Iris pigment epithelial cell (primary cell): ENCODE data around the gene LINC01488.

Experiments used
- DNase-seq: peaks from one replicate; pipeline ENCODE4 v3.0.0-alpha.2; 2011; ENCODE audit warnings: low read depth

LINC01488 gene

DNA sequence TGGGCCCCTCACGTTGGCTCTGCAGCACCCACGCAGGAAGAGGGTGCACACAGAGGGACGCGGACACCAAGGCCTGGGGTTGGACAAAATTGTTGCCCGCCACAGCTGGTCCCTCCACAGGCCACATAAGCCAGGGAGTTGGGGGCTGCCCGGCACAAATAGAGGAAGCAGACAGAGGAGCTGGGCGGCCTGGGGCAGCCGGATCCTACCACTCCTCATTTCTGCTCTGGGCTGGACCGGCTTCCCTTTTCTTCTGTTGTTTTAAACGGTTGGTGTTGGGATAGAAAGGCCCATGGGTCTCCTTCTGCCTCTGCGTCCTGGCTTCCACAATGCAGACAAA lies 36.4 kb upstream of the LINC01488 start:
- no peak for DNase-seq

DNA sequence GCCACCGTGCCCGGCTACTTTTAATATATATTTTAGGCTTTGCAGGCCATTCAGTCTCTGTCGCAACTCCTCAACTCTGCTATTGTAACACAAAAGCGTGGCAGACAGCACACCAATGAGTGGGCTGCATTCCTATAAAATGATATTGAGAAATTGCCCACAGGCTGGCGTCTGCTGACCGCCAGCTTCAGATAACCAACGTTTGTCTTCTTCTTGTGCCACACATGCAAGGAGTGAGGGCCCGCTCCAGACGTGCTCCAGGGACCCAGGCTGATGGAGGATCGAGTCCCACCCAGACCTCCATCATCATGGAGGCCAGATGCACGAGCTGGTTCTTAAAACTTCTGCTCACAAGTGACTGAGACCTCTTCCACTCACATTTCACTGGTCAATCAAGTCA lies 35.4 kb upstream of the LINC01488 start:
- DNase-seq = peak; percentile 13

DNA sequence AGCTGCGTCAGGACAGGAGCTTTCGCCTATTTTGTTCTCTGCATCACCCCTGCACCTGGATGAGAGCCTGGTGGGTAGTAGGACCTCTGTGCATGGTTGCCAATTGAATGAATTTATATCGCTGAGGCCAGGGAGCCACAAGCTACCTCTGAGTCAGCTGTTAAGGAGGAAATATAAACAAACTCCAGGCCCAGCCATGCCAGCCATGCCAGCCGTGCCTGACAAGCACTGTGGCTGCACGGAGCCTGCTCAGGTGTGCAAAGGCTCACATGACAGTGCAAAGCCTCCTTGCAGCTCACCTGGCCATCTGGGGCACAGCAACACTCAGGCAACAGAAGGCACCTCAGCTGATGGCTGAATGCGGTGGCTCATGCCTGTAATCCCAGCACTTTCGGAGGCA lies 33.7 kb upstream of the LINC01488 start:
- peak; percentile 8 for DNase-seq

DNA sequence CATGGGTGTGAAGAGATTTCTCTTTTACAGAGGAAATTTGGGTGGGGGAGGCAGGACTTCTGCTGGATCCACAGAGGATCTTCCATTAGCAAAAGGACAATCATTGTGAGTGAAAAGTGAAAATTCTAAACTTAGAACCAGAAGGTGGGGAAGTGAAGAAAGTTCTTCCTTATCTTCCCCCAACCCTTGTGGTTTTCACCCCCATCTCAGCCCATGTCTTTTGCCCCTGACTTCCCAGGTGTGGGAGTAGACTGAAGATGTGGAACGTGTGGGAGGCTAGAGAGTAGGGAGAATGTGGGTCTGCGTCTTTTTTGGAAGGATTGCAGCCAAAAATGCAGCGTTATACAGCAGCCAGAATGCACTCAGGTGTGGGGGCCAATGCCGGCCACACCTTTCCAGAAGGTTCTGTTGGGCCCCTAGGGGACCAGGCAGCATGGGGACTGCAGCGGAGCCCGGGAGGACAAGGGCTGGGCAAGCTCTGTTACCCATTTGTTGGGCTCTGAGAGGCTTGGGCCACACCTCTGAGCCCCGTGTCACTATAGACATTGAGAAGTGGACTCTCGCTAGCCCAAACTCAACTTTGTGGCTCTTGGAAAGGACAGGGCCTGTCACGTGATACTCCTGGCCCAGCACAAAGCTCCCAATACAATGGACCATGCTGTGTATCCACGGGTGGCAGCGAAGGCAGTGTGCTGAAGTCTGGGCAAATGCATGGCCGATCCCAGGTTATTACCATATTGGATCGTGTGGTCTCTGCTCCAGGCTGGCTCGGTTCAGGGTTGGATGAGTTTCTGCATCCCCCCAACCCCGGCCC lies 32.8 kb upstream of the LINC01488 start:
- DNase-seq = no peak

DNA sequence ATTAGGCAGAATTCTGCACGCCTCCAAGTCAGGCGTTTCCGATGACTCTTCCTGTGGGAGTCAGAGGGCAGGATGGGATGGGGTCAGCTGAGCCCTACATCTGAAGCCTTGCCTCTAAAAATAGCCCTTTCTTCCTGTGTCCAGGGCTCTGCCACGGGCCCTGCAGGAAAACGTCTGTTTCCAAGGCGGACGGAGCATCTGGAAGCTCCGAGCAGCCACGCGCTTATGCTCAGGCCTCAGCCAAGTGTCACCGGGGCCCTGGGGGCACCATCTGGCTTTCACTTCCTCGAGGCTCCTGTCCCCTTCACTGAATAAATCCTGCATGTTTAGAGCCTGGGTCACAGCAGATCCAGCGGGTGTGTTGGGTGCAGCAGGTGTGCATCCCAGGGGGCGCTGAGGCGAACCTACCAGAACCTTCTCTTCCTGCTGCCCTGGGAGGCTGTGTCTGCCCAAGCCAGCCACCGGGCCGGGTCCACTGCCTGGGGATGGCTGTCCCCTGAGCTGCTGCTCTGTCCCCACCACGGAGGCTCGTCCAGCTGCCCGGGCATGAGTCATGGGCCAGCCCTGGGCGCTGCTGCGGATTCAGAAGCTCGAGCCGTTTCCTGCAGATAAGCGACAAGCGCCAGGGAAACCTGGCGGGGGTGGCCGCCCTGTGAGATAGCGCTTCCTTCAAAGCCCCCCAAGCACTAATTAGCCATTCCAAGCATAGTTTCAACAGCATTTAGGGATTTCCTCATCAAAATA lies 32.0 kb upstream of the LINC01488 start:
- DNase-seq = peak; percentile 46

DNA sequence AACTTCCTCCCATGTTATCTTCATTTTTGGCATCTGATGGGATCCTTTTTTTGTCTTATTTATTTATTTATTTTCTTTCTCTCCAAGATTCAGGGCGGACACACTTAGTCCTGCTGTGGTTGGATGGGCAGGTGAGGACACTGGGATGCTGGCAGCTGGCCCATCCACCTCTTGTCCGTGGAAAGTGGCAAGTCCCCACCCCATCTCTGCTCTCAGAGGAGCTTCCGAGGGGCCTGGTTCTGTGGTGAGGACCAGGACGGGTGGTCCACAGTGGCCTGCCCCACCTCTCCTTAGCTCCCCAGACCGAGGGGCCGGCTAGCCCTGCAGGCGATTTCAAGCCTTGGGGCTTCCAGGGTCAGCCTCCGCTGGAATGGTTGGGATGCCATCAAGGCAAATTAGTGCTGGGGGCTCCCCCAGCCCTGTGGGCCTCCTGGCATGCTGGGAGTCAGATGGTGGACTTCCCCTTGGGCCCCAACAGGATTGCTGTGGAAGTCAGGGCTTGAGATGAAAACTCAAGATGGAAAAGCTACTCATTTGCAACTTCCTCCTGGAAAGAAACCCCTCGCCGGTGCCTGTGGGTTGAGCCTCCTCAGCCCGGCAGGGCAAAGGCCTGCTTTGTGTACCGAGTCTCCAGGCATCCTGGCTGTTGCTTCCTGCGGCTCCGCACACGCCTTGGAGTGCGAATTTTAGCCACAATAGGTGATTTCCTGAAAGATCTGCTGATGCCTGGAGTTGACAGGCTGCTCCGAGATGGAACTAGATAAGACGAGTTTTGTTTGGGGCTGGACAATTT lies 31.2 kb upstream of the LINC01488 start:
- DNase-seq = no peak

DNA sequence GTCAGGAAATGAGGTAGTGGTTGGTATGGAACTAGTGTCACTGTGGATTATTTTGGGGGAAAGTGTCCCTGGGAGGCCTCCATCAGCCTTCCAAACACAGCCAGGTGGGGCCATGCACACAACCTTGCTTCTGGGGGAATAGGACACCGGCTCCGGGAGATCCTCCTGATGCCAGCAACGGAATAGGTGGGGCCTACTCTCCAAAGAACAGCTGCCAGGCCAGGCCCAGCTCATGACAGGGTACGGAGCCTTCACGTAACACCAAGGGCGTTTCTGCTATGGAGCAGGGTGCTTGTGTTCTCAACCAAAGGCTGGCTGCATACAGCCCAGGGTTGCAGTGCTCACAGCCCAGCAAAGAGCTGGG lies 30.6 kb upstream of the LINC01488 start:
- no peak for DNase-seq

DNA sequence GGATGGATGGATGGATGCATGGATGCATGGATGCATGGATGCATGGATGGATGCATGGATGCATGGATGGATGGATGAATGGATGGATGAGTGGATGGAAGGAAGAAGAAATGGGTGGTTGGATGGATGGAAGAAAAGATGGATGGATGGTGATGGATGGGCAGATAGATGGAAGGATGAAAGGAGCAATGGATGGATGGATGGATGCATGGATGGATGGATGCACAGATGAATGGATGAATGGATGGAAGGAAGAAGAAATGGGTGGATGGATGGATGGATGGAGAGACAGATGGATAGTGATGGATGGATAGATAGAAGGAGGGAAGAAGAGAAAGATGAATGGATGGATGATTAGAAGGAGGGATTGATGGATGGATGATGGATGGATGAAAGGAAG lies 30.2 kb upstream of the LINC01488 start:
- DNase-seq = no peak

DNA sequence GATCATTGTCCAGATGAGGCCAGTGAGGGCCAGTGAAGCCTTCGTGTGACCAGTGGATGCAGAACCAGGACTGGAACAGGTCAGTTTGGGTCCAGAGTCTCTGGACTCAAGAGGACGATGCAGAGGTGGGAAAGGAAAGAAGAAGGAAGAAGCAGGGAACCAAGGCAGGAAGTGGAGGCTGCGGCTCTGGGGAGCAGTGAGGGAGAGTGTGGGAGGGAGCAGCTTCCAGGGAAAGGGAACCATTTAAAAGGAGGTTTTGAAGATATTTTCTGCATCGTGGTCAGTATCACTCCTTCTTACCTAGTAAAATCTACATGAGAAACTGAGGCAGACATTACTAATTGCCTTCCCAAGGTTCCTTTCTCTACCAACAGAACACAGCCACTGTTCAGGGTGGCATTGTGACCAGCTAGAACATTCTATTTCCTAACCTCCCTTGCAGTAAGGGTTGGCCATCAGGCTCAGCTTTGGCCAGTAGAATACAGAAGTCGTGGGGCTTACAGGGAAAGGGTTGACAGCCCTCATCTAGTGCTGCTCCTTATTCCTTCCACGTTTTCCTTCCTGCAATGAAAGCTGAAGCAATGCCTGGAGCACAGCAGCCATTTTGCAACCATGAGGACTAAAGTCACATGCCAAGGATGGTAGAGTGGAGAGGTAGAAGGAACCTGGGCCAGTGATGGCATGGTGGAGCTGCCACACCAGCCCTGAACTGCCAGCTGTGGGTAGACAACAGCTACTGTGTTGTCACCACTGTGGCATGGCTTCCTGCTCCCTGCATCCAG lies 29.1 kb upstream of the LINC01488 start:
- no peak for DNase-seq

DNA sequence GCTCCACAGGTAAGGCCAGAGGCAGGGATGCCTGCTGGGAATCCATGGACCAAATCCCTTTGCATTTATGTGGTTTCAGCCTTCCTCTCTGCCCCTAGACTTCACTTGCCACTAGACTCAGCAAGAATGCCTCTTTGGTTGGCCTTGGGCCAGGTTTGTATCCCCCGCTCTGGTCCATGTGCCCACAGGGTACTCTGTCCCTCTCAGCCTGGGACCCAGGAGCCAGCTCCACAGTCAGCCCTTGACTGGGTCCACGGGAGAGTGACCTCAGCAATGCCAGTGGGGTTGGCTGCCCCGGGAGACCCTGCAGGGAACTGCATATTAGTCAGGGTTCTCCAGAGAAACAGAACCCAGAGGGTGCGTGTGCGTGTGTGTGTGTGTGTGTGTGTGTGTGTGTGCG lies 28.3 kb upstream of the LINC01488 start:
- no peak for DNase-seq

DNA sequence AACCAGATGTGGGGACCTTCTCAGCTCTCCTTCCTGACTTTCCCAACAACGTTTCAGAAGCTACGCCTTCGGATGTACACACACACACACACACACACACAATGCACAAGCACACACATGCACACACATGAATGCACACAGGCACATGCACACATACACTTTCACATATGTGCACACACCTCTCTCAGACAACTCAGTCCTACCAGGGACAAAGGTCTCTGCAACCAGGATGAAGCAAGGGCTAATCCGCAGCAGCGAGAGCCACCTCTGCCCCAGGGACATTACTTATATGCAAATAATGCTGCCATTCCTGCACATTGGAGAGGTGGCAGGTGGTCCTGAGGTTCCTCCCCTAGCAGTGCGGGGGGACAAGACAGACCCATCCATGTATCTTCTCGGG lies 27.4 kb upstream of the LINC01488 start:
- no peak for DNase-seq

DNA sequence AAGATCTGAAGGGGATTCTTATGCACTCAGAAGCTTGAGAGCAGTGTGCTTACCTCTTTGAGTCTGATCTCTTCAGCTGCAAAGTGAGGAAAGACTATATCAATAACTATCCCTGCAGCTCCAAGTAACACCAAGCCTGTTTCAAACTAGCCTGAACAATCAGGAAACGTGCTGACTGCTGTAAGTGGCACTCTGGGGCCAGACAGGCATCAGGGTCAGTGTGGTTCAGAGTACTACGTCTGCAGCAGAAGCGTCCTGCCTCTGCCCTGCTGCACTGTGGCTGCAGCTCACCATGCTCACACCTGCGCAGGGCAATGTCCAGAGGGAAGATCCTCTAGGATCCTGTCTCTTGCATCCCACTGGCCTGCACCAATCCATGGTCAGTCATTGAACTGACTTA lies 25.5 kb upstream of the LINC01488 start:
- no peak for DNase-seq

DNA sequence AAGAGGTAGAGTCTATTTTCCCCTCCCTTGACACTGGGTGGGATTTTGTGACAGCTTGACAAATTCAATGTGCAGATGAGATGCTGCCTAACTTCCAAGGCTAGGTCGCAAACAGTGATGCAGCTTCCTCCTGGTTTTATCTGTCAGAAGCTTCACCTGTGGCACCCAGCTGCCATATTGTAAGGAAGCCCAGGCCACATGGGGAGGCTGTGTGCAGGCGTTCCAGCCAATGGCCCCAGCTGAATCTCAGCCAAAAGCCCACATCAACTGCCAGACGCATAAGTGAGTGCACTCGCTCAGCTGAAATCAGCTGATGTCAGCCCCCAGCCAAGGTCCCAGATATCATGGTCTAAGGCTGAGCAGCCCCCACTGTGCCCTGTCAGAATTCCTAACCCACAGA lies 24.8 kb upstream of the LINC01488 start:
- DNase-seq = no peak

DNA sequence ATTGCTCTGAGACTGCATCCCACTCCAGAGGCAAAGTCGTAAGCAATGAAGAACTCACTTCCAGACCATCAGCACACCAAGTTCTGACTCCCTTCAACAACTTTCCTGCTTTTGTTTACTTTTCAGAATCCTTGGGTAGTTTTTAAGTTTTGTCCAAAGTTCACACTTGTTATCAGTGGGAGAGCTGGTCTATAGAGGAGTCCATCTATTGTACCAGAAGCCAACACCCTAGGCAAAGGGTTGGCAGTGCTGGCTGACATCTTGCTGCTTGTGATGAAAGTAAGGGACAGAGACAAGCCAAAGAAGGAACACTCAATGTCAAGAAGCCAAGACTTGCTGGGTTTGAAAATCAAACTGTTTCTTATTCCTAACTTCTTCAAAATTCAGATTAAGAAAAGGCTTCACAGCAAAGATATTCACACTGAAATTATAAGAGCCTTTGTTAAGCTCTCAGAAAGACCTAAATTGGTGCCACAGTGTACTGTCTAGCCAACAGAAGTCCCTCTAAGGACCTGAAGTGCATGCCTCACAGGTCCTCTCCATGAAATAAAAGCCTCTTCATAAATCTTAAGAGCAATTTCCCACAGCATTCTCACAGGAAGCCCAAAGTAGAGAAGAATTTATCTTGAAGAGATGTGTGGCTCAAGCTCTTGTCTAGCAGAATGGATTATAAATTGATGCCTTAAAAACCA lies 21.5 kb upstream of the LINC01488 start:
- DNase-seq = no peak

DNA sequence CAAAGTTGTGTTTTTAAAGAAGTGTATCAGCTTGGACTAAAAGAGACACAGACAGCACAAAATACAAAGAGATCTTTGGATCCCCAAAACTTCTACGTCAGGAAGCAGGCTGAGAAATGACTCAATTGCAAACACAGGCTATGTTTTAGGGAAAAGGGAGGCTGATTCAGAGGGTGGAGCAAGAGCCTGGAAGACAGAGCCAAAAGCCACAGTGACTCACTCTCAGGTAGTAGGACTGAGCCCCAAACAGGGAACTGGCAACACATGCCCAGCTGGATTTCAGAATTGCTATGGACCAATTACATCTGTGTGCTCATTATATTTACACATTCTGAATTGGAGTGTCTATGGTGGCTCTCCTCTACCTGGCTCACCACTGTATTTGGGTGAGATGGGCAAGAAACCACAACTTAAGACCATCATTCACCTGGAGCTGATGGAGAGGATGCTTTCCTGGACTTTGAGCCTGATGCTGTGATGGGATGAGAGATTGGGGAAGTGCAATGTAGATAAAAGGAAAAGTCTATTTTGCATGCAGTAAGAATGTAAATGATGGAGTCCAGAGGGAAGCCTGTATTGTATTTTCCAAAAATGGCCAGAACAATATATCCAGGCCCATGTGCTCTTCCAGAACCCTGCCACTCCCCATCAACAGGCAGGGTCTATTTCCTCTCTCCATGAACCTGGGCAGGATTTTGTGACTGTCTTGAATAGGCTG lies 20.8 kb upstream of the LINC01488 start:
- DNase-seq = peak; percentile 86

DNA sequence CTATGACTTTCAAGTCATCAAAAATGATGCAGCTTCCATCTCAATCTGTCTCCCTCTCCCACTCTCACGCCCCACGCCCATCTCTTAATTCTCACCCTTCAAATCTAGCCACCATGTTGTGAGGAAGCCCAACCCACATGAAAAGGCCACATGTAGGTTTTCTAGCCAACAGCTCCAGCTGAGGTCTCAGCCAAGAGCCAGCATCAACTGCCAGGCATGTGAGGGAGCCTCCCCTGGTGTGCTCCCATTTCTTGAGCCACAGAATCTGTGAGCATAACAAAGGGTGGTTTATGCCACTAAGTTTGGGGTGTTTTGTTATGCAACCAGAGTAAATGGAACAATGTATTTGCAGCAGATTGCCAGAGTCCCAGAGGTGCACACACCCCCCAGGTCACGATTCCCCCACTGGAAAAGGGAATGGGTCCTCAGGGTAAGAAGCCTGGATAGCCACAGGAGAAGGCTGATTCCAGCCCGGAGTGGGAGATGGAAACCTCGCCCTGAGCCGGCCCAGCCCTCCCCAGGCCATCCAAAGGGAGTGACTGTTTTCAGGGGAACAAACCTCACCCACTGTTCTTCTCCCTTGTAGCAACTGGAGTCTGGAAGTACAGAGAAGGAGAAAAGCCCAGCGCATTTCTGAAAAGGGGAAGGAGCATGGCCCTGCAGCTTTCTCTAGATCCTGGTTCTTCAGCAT lies 20.0 kb upstream of the LINC01488 start:
- no peak for DNase-seq

DNA sequence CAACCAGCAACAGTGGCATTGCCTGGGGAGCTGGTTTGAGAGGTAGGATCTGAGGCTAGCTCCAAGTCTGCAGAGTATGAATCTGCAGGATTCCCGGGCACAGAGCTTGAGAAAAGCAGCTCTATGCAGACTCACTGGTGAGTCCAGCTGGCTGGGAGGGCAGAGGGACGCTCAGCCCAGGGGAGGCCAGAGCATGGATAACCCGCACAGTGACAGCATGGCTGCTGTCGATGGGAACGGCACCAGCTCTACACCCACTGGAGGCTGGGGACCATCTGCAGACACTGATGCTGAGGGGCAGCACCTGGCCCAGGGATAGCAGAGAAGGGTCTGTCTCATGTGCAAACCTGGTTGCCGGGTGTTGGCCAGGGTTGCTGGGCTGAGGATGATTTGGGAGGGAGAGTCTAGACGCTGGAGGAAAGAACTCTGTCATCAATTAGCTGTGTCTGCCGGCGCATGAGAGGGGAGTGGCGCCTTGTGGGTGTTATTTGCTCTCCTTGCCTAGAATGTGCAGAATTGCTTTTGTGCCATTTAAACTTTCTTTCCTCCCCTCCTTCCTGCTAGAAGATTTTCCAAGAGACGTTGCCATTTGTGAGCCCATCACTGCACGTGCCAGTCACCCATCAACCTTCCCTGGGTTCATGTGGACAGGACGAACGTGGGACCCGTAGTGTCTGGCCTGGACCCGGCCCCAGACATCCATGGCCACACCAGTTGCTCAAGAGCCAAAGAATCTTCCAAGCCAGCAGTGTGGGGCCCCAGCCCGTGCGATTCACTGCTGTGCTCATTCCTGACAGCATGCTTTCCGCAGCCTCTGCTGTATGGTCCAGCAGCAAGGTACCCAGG lies 19.1 kb upstream of the LINC01488 start:
- no peak for DNase-seq

DNA sequence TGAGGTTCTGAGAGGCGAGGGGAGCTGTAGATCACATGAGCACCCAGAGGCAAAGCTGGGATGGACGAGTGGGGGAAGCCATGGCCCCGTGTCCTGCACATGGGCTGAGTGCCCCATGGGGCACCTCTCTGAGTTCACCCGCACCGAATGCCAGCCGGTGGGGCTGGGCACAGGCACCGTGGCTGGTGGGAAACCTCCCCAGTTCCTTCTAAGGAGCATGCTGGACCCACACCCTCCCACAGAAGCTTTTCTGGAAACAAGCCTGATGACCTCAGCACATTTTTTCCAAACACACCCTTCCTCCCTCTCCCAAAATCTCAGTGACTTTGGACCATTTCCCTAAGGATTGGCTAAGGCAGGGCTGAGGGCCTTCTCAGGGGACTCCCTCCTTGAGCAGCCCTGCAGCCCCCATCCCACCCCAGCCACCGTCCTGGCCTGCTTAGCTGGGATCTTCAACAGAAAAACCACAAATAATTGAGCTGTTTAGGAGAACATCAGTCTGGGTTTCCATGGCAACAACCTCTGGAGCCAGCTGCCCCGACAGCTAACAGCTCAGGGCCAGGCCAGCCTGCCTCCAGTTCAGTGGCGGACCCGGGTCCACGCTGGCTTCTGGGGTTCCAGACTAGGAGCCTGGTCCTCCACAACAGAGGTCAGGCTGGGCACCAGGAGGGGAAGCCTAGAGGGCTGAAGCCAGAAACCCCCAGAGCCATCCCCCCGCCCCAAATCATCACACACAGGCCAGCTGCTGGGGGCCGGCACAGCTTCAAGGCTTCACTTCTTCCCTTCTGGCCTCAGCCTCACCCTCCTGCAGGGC lies 18.1 kb upstream of the LINC01488 start:
- DNase-seq = peak; percentile 56
